HL-60/S4 (cell line): Measurements from ENCODE around the gene FURIN.
"Not testable (repeated sequence)": the region's sequence is repeated elsewhere in the genome, so short reads cannot be mapped to it uniquely, and the experiment has no call there.

Experiments
- in situ Hi-C: fragments of 300-500 bp; cut with MboI; formaldehyde crosslinking; loops from 2 replicates; pipeline ENCODE4 v1.14.3; 2022; ENCODE audit warnings: low sequenced_read_pairs

The FURIN gene

GRCh38 chr15:90897131-90897655, 28.8 kb downstream of the FURIN start:
- in situ Hi-C loops = not testable (repeated sequence)

- in situ Hi-C loops = no loop called here
These were observed 33.0 kb downstream of the FURIN start for GRCh38 chr15:90901175-90902039.

GRCh38 chr15:90902040-90902839, 33.9 kb downstream of the FURIN start:
- in situ Hi-C loops = no loop called here

GRCh38 chr15:90902840-90903732, 34.7 kb downstream of the FURIN start, which contains the start of gene MAN2A2:
MAN2A2 (plus strand) TSS chr15:90903302; CDS start chr15:90904208, 906 bp downstream.
- in situ Hi-C loops = no loop called here

- in situ Hi-C loops = no loop called here
These were observed 35.5 kb downstream of the FURIN start for GRCh38 chr15:90903733-90904536.

GRCh38 chr15:90904746-90905145, 36.4 kb downstream of the FURIN start:
- in situ Hi-C loops = no loop called here

GRCh38 chr15:90905306-90906180, 37.2 kb downstream of the FURIN start:
- in situ Hi-C loops = no loop called here

GRCh38 chr15:90906181-90906849, 37.9 kb downstream of the FURIN start:
- in situ Hi-C loops = no loop called here

GRCh38 chr15:90907051-90907660, 38.8 kb downstream of the FURIN start:
- in situ Hi-C loops = no loop called here

GRCh38 chr15:90907838-90908507, 39.6 kb downstream of the FURIN start:
- in situ Hi-C loops = no loop called here

GRCh38 chr15:90909449-90909848, 41.1 kb downstream of the FURIN start:
- in situ Hi-C loops = not testable (repeated sequence)

GRCh38 chr15:90909976-90910375, 41.6 kb downstream of the FURIN start:
- in situ Hi-C loops = no loop called here

GRCh38 chr15:90910441-90911301, 42.3 kb downstream of the FURIN start:
- in situ Hi-C loops = no loop called here

GRCh38 chr15:90911302-90911623, 42.9 kb downstream of the FURIN start:
- in situ Hi-C loops = no loop called here

- in situ Hi-C loops = no loop called here
These were observed 43.8 kb downstream of the FURIN start for GRCh38 chr15:90911906-90912769.

- in situ Hi-C loops = no loop called here
These were observed 44.3 kb downstream of the FURIN start for GRCh38 chr15:90912770-90913075.
